ENCODE results near the gene ADGRB3.

- TF ChIP-seq, protein P1, sequence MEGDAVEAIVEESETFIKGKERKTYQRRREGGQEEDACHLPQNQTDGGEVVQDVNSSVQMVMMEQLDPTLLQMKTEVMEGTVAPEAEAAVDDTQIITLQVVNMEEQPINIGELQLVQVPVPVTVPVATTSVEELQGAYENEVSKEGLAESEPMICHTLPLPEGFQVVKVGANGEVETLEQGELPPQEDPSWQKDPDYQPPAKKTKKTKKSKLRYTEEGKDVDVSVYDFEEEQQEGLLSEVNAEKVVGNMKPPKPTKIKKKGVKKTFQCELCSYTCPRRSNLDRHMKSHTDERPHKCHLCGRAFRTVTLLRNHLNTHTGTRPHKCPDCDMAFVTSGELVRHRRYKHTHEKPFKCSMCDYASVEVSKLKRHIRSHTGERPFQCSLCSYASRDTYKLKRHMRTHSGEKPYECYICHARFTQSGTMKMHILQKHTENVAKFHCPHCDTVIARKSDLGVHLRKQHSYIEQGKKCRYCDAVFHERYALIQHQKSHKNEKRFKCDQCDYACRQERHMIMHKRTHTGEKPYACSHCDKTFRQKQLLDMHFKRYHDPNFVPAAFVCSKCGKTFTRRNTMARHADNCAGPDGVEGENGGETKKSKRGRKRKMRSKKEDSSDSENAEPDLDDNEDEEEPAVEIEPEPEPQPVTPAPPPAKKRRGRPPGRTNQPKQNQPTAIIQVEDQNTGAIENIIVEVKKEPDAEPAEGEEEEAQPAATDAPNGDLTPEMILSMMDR (IDR thresholded peaks at IDR 0.05; ENCODE audit: low read depth, low read length, missing input control) = no peak
- TF ChIP-seq GABPA (IDR thresholded peaks at IDR 0.05 in 1 of 2, conservative IDR thresholded peaks at IDR 0.05 in 1 of 2) (no peak), YY1 (IDR thresholded peaks at IDR 0.05) (no peak), SP1 (IDR thresholded peaks at IDR 0.05) (no peak), JUND (IDR thresholded peaks at IDR 0.05) (no peak), NR2F2 (IDR thresholded peaks at IDR 0.05) (no peak), RXRA (IDR thresholded peaks at IDR 0.05) (no peak), TAF1 (conservative IDR thresholded peaks at IDR 0.05) (no peak), RAD21 (IDR thresholded peaks at IDR 0.05) (no peak)
- TF ChIP-seq, protein P2, sequence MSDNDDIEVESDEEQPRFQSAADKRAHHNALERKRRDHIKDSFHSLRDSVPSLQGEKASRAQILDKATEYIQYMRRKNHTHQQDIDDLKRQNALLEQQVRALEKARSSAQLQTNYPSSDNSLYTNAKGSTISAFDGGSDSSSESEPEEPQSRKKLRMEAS (IDR thresholded peaks at IDR 0.05) = no peak
- TF ChIP-seq, protein P3, sequence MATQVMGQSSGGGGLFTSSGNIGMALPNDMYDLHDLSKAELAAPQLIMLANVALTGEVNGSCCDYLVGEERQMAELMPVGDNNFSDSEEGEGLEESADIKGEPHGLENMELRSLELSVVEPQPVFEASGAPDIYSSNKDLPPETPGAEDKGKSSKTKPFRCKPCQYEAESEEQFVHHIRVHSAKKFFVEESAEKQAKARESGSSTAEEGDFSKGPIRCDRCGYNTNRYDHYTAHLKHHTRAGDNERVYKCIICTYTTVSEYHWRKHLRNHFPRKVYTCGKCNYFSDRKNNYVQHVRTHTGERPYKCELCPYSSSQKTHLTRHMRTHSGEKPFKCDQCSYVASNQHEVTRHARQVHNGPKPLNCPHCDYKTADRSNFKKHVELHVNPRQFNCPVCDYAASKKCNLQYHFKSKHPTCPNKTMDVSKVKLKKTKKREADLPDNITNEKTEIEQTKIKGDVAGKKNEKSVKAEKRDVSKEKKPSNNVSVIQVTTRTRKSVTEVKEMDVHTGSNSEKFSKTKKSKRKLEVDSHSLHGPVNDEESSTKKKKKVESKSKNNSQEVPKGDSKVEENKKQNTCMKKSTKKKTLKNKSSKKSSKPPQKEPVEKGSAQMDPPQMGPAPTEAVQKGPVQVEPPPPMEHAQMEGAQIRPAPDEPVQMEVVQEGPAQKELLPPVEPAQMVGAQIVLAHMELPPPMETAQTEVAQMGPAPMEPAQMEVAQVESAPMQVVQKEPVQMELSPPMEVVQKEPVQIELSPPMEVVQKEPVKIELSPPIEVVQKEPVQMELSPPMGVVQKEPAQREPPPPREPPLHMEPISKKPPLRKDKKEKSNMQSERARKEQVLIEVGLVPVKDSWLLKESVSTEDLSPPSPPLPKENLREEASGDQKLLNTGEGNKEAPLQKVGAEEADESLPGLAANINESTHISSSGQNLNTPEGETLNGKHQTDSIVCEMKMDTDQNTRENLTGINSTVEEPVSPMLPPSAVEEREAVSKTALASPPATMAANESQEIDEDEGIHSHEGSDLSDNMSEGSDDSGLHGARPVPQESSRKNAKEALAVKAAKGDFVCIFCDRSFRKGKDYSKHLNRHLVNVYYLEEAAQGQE (IDR thresholded peaks at IDR 0.05) = no peak
Measured at GRCh38 chr6:69064226-69064625, 429.1 kb downstream of the ADGRB3 start.
